CD4-positive, alpha-beta T cell treated with Interleukin-12 subunit alpha and Interleukin-12 subunit beta, for 1 hour (primary cell): ENCODE results near the gene NLK.
"Not testable (repeated sequence)": the region's sequence is repeated elsewhere in the genome, so short reads cannot be mapped to it uniquely, and the experiment has no call there.

Experiments used
- DNase-seq: peaks from one replicate; pipeline ENCODE4 v3.0.0-alpha.2; 2020

The NLK gene

GRCh38 chr17:28042657-28042720 is at the start of gene NLK:
Gene NLK (plus strand): TSS chr17:28042677. CDS start chr17:28042874, 197 bp downstream.
- no peak for DNase-seq

GRCh38 chr17:27993161-27993695 is 49.2 kb upstream of the NLK start:
- DNase-seq, result no peak

GRCh38 chr17:27993723-27994310 is 48.7 kb upstream of the NLK start:
- DNase-seq, result no peak

- no peak for DNase-seq
Observed at GRCh38 chr17:27994586-27994985, 47.9 kb upstream of the NLK start.

- DNase-seq, result no peak
Observed at GRCh38 chr17:27995554-27995953, 46.9 kb upstream of the NLK start.

- no peak for DNase-seq
Observed at GRCh38 chr17:27996202-27997043, 46.1 kb upstream of the NLK start.

- DNase-seq, result no peak
Observed at GRCh38 chr17:27997044-27997401, 45.5 kb upstream of the NLK start.

- DNase-seq, result no peak
Observed at GRCh38 chr17:27997522-27997921, 45.0 kb upstream of the NLK start.

- no peak for DNase-seq
Observed at GRCh38 chr17:28001149-28001548, 41.3 kb upstream of the NLK start.

GRCh38 chr17:28004344-28004743 is 38.1 kb upstream of the NLK start:
- no peak for DNase-seq

- DNase-seq, result not testable (repeated sequence)
Observed at GRCh38 chr17:28007925-28008324, 34.6 kb upstream of the NLK start.

- no peak for DNase-seq
Observed at GRCh38 chr17:28008513-28008912, 34.0 kb upstream of the NLK start.

GRCh38 chr17:28010406-28010805 is 32.1 kb upstream of the NLK start:
- no peak for DNase-seq

- DNase-seq, result no peak
Observed at GRCh38 chr17:28018439-28019070, 23.9 kb upstream of the NLK start.

- DNase-seq, result no peak
Observed at GRCh38 chr17:28020515-28020914, 22.0 kb upstream of the NLK start.

GRCh38 chr17:28029044-28029443 is 13.4 kb upstream of the NLK start:
- DNase-seq, result no peak

- no peak for DNase-seq
Observed at GRCh38 chr17:28030386-28030785, 12.1 kb upstream of the NLK start.

GRCh38 chr17:28031174-28031573 is 11.3 kb upstream of the NLK start:
- no peak for DNase-seq

GRCh38 chr17:28033972-28034714 is 8.3 kb upstream of the NLK start:
- DNase-seq, result no peak

- DNase-seq, result not testable (repeated sequence)
Observed at GRCh38 chr17:28035452-28035851, 7.0 kb upstream of the NLK start.

- not testable (repeated sequence) for DNase-seq
Observed at GRCh38 chr17:28035884-28036283, 6.6 kb upstream of the NLK start.

GRCh38 chr17:28038802-28039201 is 3.7 kb upstream of the NLK start:
- no peak for DNase-seq

- no peak for DNase-seq
Observed at GRCh38 chr17:28039251-28039650, 3.2 kb upstream of the NLK start.

GRCh38 chr17:28040406-28040805 is 2.1 kb upstream of the NLK start:
- no peak for DNase-seq
